ACHN (cell line): ENCODE data around the gene OR6J1.
"Not testable (repeated sequence)": the region's sequence is repeated elsewhere in the genome, so short reads cannot be mapped to it uniquely, and the experiment has no call there.

ENCODE experiments used
- DNase-seq: peaks from one replicate; pipeline ENCODE4 v3.0.0-alpha.2; 2015
- in situ Hi-C: cut with HindIII; loops from 2 replicates; pipeline ENCODE4 v1.10.0; 2017; ENCODE audit warnings: low sequenced_read_pairs, low pct_ligation_motif_present, low pct_unique_long_range_greater_than_20kb

The OR6J1 gene

GRCh38 chr14:22593189-22593588, 51.0 kb downstream of the OR6J1 start:
- no peak for DNase-seq
- in situ Hi-C loops, result no loop called here

GRCh38 chr14:22589096-22589839, 54.9 kb downstream of the OR6J1 start, which contains the start of gene DAD1:
TSS of gene DAD1 (minus strand) at chr14:22589224. CDS start at chr14:22589157, 67 bp downstream.
- DNase-seq, result peak; percentile 97

GRCh38 chr14:22588526-22589095, 55.5 kb downstream of the OR6J1 start:
- no peak for DNase-seq
- in situ Hi-C loops, result no loop called here

More at GRCh38 chr14:22589096-22589839, 54.9 kb downstream of the OR6J1 start, which contains the start of gene DAD1:
- in situ Hi-C loops, result no loop called here

GRCh38 chr14:22587677-22588422, 56.3 kb downstream of the OR6J1 start:
- DNase-seq, in situ Hi-C loops: not testable (repeated sequence)

- in situ Hi-C loops, result no loop called here
- no peak for DNase-seq
Measured at GRCh38 chr14:22587247-22587646, 56.9 kb downstream of the OR6J1 start.

GRCh38 chr14:22583994-22584393, 60.2 kb downstream of the OR6J1 start:
- in situ Hi-C loops, result no loop called here
- no peak for DNase-seq
